ENCODE results near the gene ZP3.

DNA sequence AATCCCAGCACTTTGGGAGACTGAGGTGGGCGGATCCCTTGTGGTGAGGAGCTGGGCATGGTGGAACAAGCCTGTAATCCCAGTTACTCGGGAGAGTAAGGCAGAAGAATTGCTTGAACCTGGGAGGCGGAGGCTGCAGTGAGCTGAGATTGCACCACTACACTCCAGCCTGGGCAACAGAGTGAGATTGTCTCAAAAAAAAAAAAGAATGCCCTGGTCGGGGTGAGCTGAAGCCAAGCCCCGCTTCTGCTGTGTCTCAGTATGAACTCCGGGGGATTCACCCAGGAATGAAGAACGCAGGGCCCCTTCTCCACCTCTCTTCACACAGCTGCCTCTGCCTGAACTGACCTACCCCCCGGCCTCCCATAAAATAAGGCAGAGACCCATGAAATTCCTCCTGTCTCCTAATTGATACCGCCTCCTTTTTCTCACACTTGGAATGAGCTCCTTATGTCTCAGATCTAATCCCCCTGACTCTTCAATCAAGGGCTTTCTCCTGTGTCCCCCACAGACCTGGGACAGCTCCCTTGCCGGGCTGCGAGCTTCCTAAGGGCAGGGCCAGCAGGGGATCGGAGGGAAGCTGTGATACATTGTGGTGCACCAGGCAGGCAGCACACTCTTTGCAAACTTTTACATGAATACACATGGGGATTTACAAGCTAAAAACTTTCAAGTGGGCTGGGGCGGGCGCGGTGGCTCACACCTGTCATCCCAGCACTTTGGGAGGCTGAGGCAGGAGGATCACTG is 911 bp upstream of the ZP3 start:
- TF ChIP-seq POLR2AphosphoS5 (IDR thresholded peaks at IDR 0.05) = no peak
- TF ChIP-seq, protein P1, sequence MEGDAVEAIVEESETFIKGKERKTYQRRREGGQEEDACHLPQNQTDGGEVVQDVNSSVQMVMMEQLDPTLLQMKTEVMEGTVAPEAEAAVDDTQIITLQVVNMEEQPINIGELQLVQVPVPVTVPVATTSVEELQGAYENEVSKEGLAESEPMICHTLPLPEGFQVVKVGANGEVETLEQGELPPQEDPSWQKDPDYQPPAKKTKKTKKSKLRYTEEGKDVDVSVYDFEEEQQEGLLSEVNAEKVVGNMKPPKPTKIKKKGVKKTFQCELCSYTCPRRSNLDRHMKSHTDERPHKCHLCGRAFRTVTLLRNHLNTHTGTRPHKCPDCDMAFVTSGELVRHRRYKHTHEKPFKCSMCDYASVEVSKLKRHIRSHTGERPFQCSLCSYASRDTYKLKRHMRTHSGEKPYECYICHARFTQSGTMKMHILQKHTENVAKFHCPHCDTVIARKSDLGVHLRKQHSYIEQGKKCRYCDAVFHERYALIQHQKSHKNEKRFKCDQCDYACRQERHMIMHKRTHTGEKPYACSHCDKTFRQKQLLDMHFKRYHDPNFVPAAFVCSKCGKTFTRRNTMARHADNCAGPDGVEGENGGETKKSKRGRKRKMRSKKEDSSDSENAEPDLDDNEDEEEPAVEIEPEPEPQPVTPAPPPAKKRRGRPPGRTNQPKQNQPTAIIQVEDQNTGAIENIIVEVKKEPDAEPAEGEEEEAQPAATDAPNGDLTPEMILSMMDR (IDR thresholded peaks at IDR 0.05) = no peak
